Mucosa of descending colon (tissue), 3 donors: ENCODE results near the gene PACSIN3. TPM values are rescaled to one million over a fixed set of nuclear protein-coding genes. Genes with fewer than 3 reads are reported as not detected.
A peak's percentile ranks its signal among the peaks of the same experiment; 100 is the strongest.

Experiments used
- ATAC-seq: fragments of 200-7000 bp; cut with Tn5 transposase; one replicate; pipeline ENCODE4 v1.9.1; 2020; ENCODE audit warnings: mild to moderate bottlenecking, moderate library complexity
- DNase-seq, 3 donors: peaks; one replicate each; pipeline ENCODE4 v3.0.0-alpha.2; 2020
- H3K36me3 ChIP-seq: fragments of 200-600 bp; one replicate; pipeline ENCODE4 v1.8.0; 2021; ENCODE audit warnings: low read depth, mild to moderate bottlenecking
- H3K4me1 ChIP-seq: fragments of 200-600 bp; one replicate; pipeline ENCODE4 v1.8.0; 2021; ENCODE audit warnings: low read depth, mild to moderate bottlenecking
- H3K4me3 ChIP-seq: fragments of 200-600 bp; one replicate; pipeline ENCODE4 v1.8.0; 2021; ENCODE audit warnings: mild to moderate bottlenecking
- H3K9me3 ChIP-seq: fragments of 200-600 bp; one replicate; pipeline ENCODE4 v1.8.0; 2021; ENCODE audit warnings: mild to moderate bottlenecking
- CTCF ChIP-seq: fragments of 200-600 bp; IDR thresholded peaks from one replicate; pipeline ENCODE4 v1.8.0; 2022; ENCODE audit warnings: antibody characterized with exemption, mild to moderate bottlenecking
- intact Hi-C, 2 donors: fragments of 100-400 bp; cut with DNase I in 1 of 2; cut with micrococcal nuclease in 1 of 2; formaldehyde crosslinking; loops; one replicate each; pipeline versions ENCODE4 v1.11.0 to v1.11.1; 2022; cut with DNase I, micrococcal nuclease
- total RNA-seq, 3 donors: library from RNA; stranded (reverse); fragmentation: NEBNext Ultra II Directional in 2 of 3; extraction: Animal tissue kit (Norgen Biotek cat#: 25700) in 2 of 3; gene quantifications; one replicate each; pipeline versions ENCODE4 v1.2.1 to v1.2.4, GENCODE V29; 2021 to 2023
- donor health status: DM: no; HTN: no; CAD: no; lungs with moderate emphysema.
- donor health status: DM: no; HTN: no; CAD: no.
- donor health status: DM: no; HTN: yes; CAD: no.

PACSIN3 gene
- total RNA-seq, 3 donors from 2014 or later = 2.2 to 63.5 (median 5.1) TPM

GRCh38 chr11:47166368-47166767, 19.9 kb downstream of the PACSIN3 start:
- TF ChIP-seq CTCF = no peak
- H3K4me1 ChIP-seq = no peaks in the 10 kb centered on the region
- peaks cover 25% of the 10 kb centered on the region for H3K36me3 ChIP-seq
- DNase-seq (no peak), ATAC-seq (no peak)
- H3K4me3 ChIP-seq = no peak overlapping the region
- H3K9me3 ChIP-seq = no peaks in the 10 kb centered on the region
- intact Hi-C loops = no loop called here

- H3K36me3 ChIP-seq = peaks cover 25% of the 10 kb centered on the region
- no peaks in the 10 kb centered on the region for H3K9me3 ChIP-seq
- no peak for ATAC-seq
- DNase-seq = peak in 1 of 3 donors; percentile 27
- intact Hi-C loops = no loop called here
- H3K4me1 ChIP-seq = no peaks in the 10 kb centered on the region
- no peak for TF ChIP-seq CTCF
- no peak overlapping the region for H3K4me3 ChIP-seq
These were observed 20.9 kb downstream of the PACSIN3 start for GRCh38 chr11:47165253-47165840.

- ATAC-seq = no peak
- intact Hi-C loops = no loop called here
- H3K36me3 ChIP-seq = peaks cover 25% of the 10 kb centered on the region
These were observed 21.9 kb downstream of the PACSIN3 start for GRCh38 chr11:47164321-47164720.

DNA sequence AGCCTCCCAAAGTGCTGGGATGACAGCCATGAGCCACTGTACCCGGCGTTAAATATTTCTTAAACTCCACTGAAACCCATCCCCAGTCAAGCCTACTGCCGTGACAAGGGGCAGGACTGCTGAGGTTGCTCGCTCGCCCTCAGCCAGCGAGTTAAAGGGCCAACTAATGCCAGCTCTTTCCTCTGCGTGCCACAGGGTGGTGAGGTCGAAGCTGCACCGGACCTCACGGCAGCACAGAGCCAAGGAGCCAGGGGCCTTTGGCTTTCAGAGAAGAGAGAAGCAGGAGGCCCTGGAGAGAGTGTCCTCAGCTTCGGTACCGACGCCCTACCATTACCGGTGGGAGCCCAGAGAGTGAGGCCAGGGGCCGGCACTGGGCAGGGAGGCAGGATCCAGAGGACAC, 22.3 kb downstream of the PACSIN3 start:
- Histone ChIP-seq H3K9me3 (no peaks in the 10 kb centered on the region), H3K36me3 (peaks cover 25% of the 10 kb centered on the region), H3K4me1 (no peaks in the 10 kb centered on the region), H3K4me3 (no peak overlapping the region)
- no peak for ATAC-seq
- peak in 1 of 3 donors; percentile 33 for DNase-seq
- intact Hi-C loops = no loop called here
- TF ChIP-seq CTCF = no peak

More at GRCh38 chr11:47164321-47164720, 21.9 kb downstream of the PACSIN3 start:
- H3K4me3 ChIP-seq = no peak overlapping the region
- peak in 1 of 3 donors; percentile 48 for DNase-seq
- no peaks in the 10 kb centered on the region for H3K4me1 ChIP-seq
- TF ChIP-seq CTCF = no peak
- no peaks in the 10 kb centered on the region for H3K9me3 ChIP-seq

DNA sequence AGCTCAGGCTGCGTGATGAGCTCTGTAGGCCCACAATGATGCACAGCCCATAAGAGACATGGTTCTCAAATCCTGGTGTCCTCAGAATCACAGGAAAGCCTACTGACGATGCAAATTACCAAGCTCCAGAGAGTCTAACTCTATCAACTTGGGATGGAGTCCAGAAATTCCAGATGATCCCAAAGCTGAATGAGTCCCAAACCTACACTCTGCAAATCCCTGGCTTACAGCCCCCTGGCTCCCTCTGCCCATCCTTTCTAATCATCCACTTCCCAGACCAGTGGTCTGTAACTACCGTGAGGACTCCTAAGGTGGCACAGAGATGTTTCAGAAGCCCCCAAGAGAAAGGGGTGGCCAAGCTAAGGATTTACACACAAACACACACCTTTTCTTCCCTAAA, 23.0 kb downstream of the PACSIN3 start:
- no peak for DNase-seq
- no peaks in the 10 kb centered on the region for H3K9me3 ChIP-seq
- ATAC-seq = no peak
- no peak for TF ChIP-seq CTCF
- no peak overlapping the region for H3K4me3 ChIP-seq
- intact Hi-C loops = no loop called here
- H3K36me3 ChIP-seq = peaks cover 22% of the 10 kb centered on the region
- no peaks in the 10 kb centered on the region for H3K4me1 ChIP-seq

GRCh38 chr11:47162426-47162825, 23.8 kb downstream of the PACSIN3 start:
- intact Hi-C loops = no loop called here
- TF ChIP-seq CTCF = no peak
- Histone ChIP-seq H3K4me1 (no peaks in the 10 kb centered on the region), H3K4me3 (no peak overlapping the region), H3K9me3 (no peaks in the 10 kb centered on the region), H3K36me3 (peaks cover 15% of the 10 kb centered on the region)
- ATAC-seq = no peak
- peak in 1 of 3 donors; percentile 18 for DNase-seq
